ENCODE measurements around the gene MPZL3.

The MPZL3 gene

GRCh38 chr11:118231461-118231860, 20.7 kb downstream of the MPZL3 start:
- DNase-seq = no peak

GRCh38 chr11:118230088-118230487, 22.1 kb downstream of the MPZL3 start:
- DNase-seq = no peak

- DNase-seq = no peak
Observed at GRCh38 chr11:118229274-118229847, 22.8 kb downstream of the MPZL3 start.

GRCh38 chr11:118227865-118228785, 24.0 kb downstream of the MPZL3 start:
- DNase-seq = no peak

- DNase-seq = no peak
Observed at GRCh38 chr11:118226781-118227180, 25.4 kb downstream of the MPZL3 start.

GRCh38 chr11:118226296-118226695, 25.9 kb downstream of the MPZL3 start:
- no peak for DNase-seq

GRCh38 chr11:118224511-118225188, 27.5 kb downstream of the MPZL3 start, which contains the start of gene JAML:
Gene JAML (minus strand): TSS chr11:118225011. CDS start chr11:118214866, 10,145 bp downstream.
- DNase-seq = no peak

- no peak for DNase-seq
Observed at GRCh38 chr11:118223992-118224391, 28.2 kb downstream of the MPZL3 start.

- DNase-seq = no peak
Observed at GRCh38 chr11:118223570-118223969, 28.6 kb downstream of the MPZL3 start.

- DNase-seq = no peak
Observed at GRCh38 chr11:118222437-118222836, 29.7 kb downstream of the MPZL3 start.

- DNase-seq = no peak
Observed at GRCh38 chr11:118221419-118221818, 30.7 kb downstream of the MPZL3 start.

GRCh38 chr11:118219732-118220131, 32.4 kb downstream of the MPZL3 start:
- no peak for DNase-seq

GRCh38 chr11:118219244-118219643, 32.9 kb downstream of the MPZL3 start:
- DNase-seq = no peak

- DNase-seq = no peak
Observed at GRCh38 chr11:118217575-118217974, 34.6 kb downstream of the MPZL3 start.

GRCh38 chr11:118216621-118217481, 35.3 kb downstream of the MPZL3 start:
- no peak for DNase-seq

GRCh38 chr11:118215765-118216164, 36.4 kb downstream of the MPZL3 start:
- no peak for DNase-seq

GRCh38 chr11:118215262-118215661, 36.9 kb downstream of the MPZL3 start:
- no peak for DNase-seq

- DNase-seq = no peak
Observed at GRCh38 chr11:118214210-118214914, 37.8 kb downstream of the MPZL3 start.

GRCh38 chr11:118213781-118214180, 38.4 kb downstream of the MPZL3 start:
- no peak for DNase-seq

- DNase-seq = no peak
Observed at GRCh38 chr11:118213201-118213600, 39.0 kb downstream of the MPZL3 start.

- DNase-seq = no peak
Observed at GRCh38 chr11:118212781-118213191, 39.4 kb downstream of the MPZL3 start.

GRCh38 chr11:118212131-118212725, 39.9 kb downstream of the MPZL3 start:
- no peak for DNase-seq

All from NCI-H524 (cell line).